Myocyte (in vitro differentiated cells): ENCODE data around the gene ENTR1. TPM values are rescaled to one million over a fixed set of nuclear protein-coding genes. Genes with fewer than 3 reads are reported as not detected.

Experiments
- DNase-seq: peaks from one replicate; pipeline ENCODE4 v3.0.0-alpha.2; 2012; ENCODE audit warnings: low read depth
- total RNA-seq: library from RNA; depleted of rRNA; stranded (reverse); fragments of >200 nt; gene quantifications from 2 replicates; pipeline ENCODE4 v1.2.3, GENCODE V29; 2014

ENTR1 gene
- total RNA-seq, 1 donor from 2014 or later, result 46.6 TPM

GRCh38 chr9:136378170-136379002, 32.0 kb downstream of the ENTR1 start:
- no peak for DNase-seq

- DNase-seq, result no peak
Observed at GRCh38 chr9:136377341-136378169, 32.9 kb downstream of the ENTR1 start.

GRCh38 chr9:136376457-136376856, 34.0 kb downstream of the ENTR1 start:
- DNase-seq, result no peak

GRCh38 chr9:136375096-136375495, 35.3 kb downstream of the ENTR1 start:
- DNase-seq, result no peak

- DNase-seq, result no peak
Observed at GRCh38 chr9:136374183-136374575, 36.2 kb downstream of the ENTR1 start.

- DNase-seq, result no peak
Observed at GRCh38 chr9:136373300-136374182, 36.9 kb downstream of the ENTR1 start, which contains the start of gene CARD9. TSS of gene CARD9 (minus strand) at chr9:136373669. CDS start at chr9:136372078, 1,591 bp downstream.

- peak; percentile 93 for DNase-seq
Observed at GRCh38 chr9:136372561-136373299, 37.7 kb downstream of the ENTR1 start.

GRCh38 chr9:136372006-136372405, 38.4 kb downstream of the ENTR1 start:
- no peak for DNase-seq

- DNase-seq, result no peak
Observed at GRCh38 chr9:136371533-136371880, 38.9 kb downstream of the ENTR1 start.

- no peak for DNase-seq
Observed at GRCh38 chr9:136370687-136371532, 39.5 kb downstream of the ENTR1 start.

GRCh38 chr9:136370037-136370436, 40.4 kb downstream of the ENTR1 start:
- DNase-seq, result no peak

- DNase-seq, result no peak
Observed at GRCh38 chr9:136368190-136368589, 42.2 kb downstream of the ENTR1 start.

- DNase-seq, result no peak
Observed at GRCh38 chr9:136367296-136368145, 42.9 kb downstream of the ENTR1 start.

GRCh38 chr9:136366826-136367225, 43.6 kb downstream of the ENTR1 start:
- DNase-seq, result no peak

GRCh38 chr9:136365775-136366222, 44.6 kb downstream of the ENTR1 start:
- no peak for DNase-seq

- no peak for DNase-seq
Observed at GRCh38 chr9:136364942-136365774, 45.3 kb downstream of the ENTR1 start.

- DNase-seq, result no peak
Observed at GRCh38 chr9:136363949-136364748, 46.3 kb downstream of the ENTR1 start.
